IMR-90 (cell line): ENCODE data around the gene WSB2. TPM values are rescaled to one million over a fixed set of nuclear protein-coding genes. Genes with fewer than 3 reads are reported as not detected.

ENCODE experiments used
- ATAC-seq: fragments of 200-7000 bp; cut with Tn5 transposase; 2 replicates; pipeline ENCODE4 v1.9.1; 2020; ENCODE audit warnings: low read depth, mild to moderate bottlenecking, moderate library complexity
- BruUV-seq: library from RNA; stranded (reverse); fragments of 400-500 nt; replicated peaks from 2 replicates; lab custom pipeline; 2021; lab: Mats Ljungman, UMichigan
- CTCF ChIA-PET: fragments of 300-600 bp; formaldehyde crosslinking; extraction: SDS; loops from one replicate; lab custom pipeline; 2021; ENCODE audit warnings: antibody characterized with exemption; lab: Yijun Ruan, JAX
- POLR2A ChIA-PET: fragments of 300-600 bp; sonication (Branson Sonifier 250); formaldehyde crosslinking; loops from one replicate; lab custom pipeline; 2022; ENCODE audit warnings: antibody characterized with exemption; ENCODE audit not compliant: unreplicated experiment; lab: Charles Lee
- DNase-seq: peaks from one replicate; pipeline ENCODE4 v3.0.0; 2013
- H2AFZ ChIP-seq: replicated peaks from 2 replicates; pipeline ENCODE3; 2013; ENCODE audit warnings: low read length, mild to moderate bottlenecking; ENCODE audit not compliant: poor library complexity
- H2AK5ac ChIP-seq: 2 replicates; pipeline ENCODE4 v1.6.1; 2013; ENCODE audit warnings: low read depth, low read length, inconsistent platforms
- H2AK9ac ChIP-seq: replicated peaks from 2 replicates; pipeline ENCODE3; 2013; ENCODE audit warnings: mild to moderate bottlenecking, low read depth, low read length, moderate library complexity; ENCODE audit not compliant: poor library complexity
- H2BK120ac ChIP-seq: 2 replicates; pipeline ENCODE4 v1.6.1; 2013; ENCODE audit warnings: low read depth, low read length, inconsistent platforms
- H2BK15ac ChIP-seq: 3 replicates; pipeline ENCODE4 v1.6.1; 2013; ENCODE audit warnings: low read depth, low read length, inconsistent platforms
- H2BK20ac ChIP-seq: 2 replicates; pipeline ENCODE4 v1.6.1; 2013; ENCODE audit warnings: low read depth, mild to moderate bottlenecking, inconsistent platforms, low read length, moderate library complexity
- H2BK5ac ChIP-seq: 2 replicates; pipeline ENCODE4 v1.6.1; 2013; ENCODE audit warnings: mild to moderate bottlenecking, low read depth, low read length, inconsistent platforms; ENCODE audit not compliant: poor library complexity, severe bottlenecking
- H3K14ac ChIP-seq: replicated peaks from 2 replicates; pipeline ENCODE4 v1.6.1; 2013; ENCODE audit warnings: low read depth, low read length, inconsistent platforms
- H3K18ac ChIP-seq: 2 replicates; pipeline ENCODE4 v1.6.1; 2013; ENCODE audit warnings: low read depth, low read length, control low read depth
- H3K23ac ChIP-seq: 2 replicates; pipeline ENCODE4 v1.6.1; 2013; ENCODE audit warnings: low read depth, low read length, inconsistent platforms
- H3K27ac ChIP-seq: 2 replicates; pipeline ENCODE4 v1.5.1; 2013; ENCODE audit warnings: mild to moderate bottlenecking, control low read depth, low read length; ENCODE audit not compliant: insufficient read depth
- H3K27me3 ChIP-seq: 2 replicates; pipeline ENCODE4 v1.6.1; 2013; ENCODE audit warnings: low read length; ENCODE audit not compliant: control insufficient read depth, insufficient read depth
- H3K36me3 ChIP-seq: 2 replicates; pipeline ENCODE4 v1.6.1; 2013; ENCODE audit warnings: low read length, mixed read lengths; ENCODE audit not compliant: control insufficient read depth, insufficient read depth
- H3K4ac ChIP-seq: 2 replicates; pipeline ENCODE4 v1.6.1; 2013; ENCODE audit warnings: low read depth, low read length, inconsistent platforms
- H3K4me1 ChIP-seq: 2 replicates; pipeline ENCODE4 v1.6.1; 2013; ENCODE audit warnings: low read length, mixed read lengths; ENCODE audit not compliant: control insufficient read depth, insufficient read depth
- H3K4me2 ChIP-seq: 2 replicates; pipeline ENCODE4 v1.6.1; 2013; ENCODE audit warnings: low read depth, mild to moderate bottlenecking, control low read depth, low read length, moderate library complexity
- H3K4me3 ChIP-seq: 2 replicates; pipeline ENCODE4 v1.5.1; 2013; ENCODE audit warnings: low read depth, mild to moderate bottlenecking, control low read depth, low read length, moderate library complexity; ENCODE audit not compliant: insufficient read depth
- H3K56ac ChIP-seq: 2 replicates; pipeline ENCODE4 v1.6.1; 2013; ENCODE audit warnings: low read length, inconsistent platforms; ENCODE audit not compliant: insufficient read depth; ENCODE audit errors: extremely low read depth
- H3K79me1 ChIP-seq, 2 experiments: 2 replicates each; pipeline ENCODE4 v1.6.1; 2013; ENCODE audit warnings: low read length in 2 of 2, inconsistent platforms in 1 of 2, low read depth in 1 of 2
- H3K9ac ChIP-seq: 2 replicates; pipeline ENCODE4 v1.6.1; 2013; ENCODE audit warnings: low read depth, low read length, control low read depth
- H3K9me1 ChIP-seq: 2 replicates; pipeline ENCODE4 v1.6.1; 2013; ENCODE audit warnings: low read length, inconsistent platforms; ENCODE audit not compliant: insufficient read depth
- H3K9me3 ChIP-seq: 2 replicates; pipeline ENCODE4 v1.6.1; 2013; ENCODE audit warnings: low read length; ENCODE audit not compliant: control insufficient read depth, insufficient read depth
- H4K20me1 ChIP-seq: 2 replicates; pipeline ENCODE4 v1.6.1; 2013; ENCODE audit warnings: low read length, inconsistent platforms; ENCODE audit not compliant: insufficient read depth
- H4K5ac ChIP-seq: 2 replicates; pipeline ENCODE4 v1.6.1; 2013; ENCODE audit warnings: mild to moderate bottlenecking, low read depth, low read length, control low read depth
- H4K8ac ChIP-seq, 2 experiments: 2 replicates each; pipeline ENCODE4 v1.6.1; 2013; ENCODE audit warnings: low read depth in 2 of 2, low read length in 2 of 2, control low read depth in 1 of 2, inconsistent platforms in 1 of 2
- H4K91ac ChIP-seq: 2 replicates; pipeline ENCODE4 v1.6.1; 2013; ENCODE audit warnings: low read depth, low read length, inconsistent platforms; ENCODE audit not compliant: insufficient read depth
- BHLHE40 ChIP-seq: fragments of 150-350 bp; IDR thresholded peaks from 2 replicates; pipeline ENCODE4 v1.6.1; 2016; ENCODE audit warnings: mild to moderate bottlenecking, low read depth, low read length
- CEBPB ChIP-seq: IDR thresholded peaks from 2 replicates; pipeline ENCODE4 v1.6.1; 2012; ENCODE audit warnings: low read depth, low read length, improper control_type of control experiment
- CHD1 ChIP-seq: IDR thresholded peaks from 2 replicates; pipeline ENCODE4 v1.6.1; 2012; ENCODE audit warnings: low read depth, low read length, improper control_type of control experiment
- FOS ChIP-seq: fragments of 150-350 bp; IDR thresholded peaks from 2 replicates; pipeline ENCODE4 v1.6.1; 2016; ENCODE audit warnings: low read depth, low read length
- MXI1 ChIP-seq: IDR thresholded peaks from 2 replicates; pipeline ENCODE4 v1.6.1; 2012; ENCODE audit warnings: low read depth, mild to moderate bottlenecking, low read length, moderate library complexity, borderline replicate concordance
- NFE2L2 ChIP-seq: fragments of 150-350 bp; IDR thresholded peaks from 2 replicates; pipeline ENCODE4 v1.6.1; 2016; ENCODE audit warnings: low read depth, mild to moderate bottlenecking, low read length
- POLR2A ChIP-seq: IDR thresholded peaks from 2 replicates; pipeline ENCODE4 v1.6.1; 2012; ENCODE audit warnings: mild to moderate bottlenecking, low read depth, low read length
- RAD21 ChIP-seq: IDR thresholded peaks from 2 replicates; pipeline ENCODE4 v1.6.1; 2012; ENCODE audit warnings: low read length, improper control_type of control experiment
- RCOR1 ChIP-seq: IDR thresholded peaks from 2 replicates; pipeline ENCODE4 v1.6.1; 2012; ENCODE audit warnings: mild to moderate bottlenecking, low read length, improper control_type of control experiment; ENCODE audit not compliant: insufficient replicate concordance
- RFX5 ChIP-seq: IDR thresholded peaks from 2 replicates; pipeline ENCODE4 v1.8.0; 2012; ENCODE audit warnings: low read depth, mild to moderate bottlenecking, low read length, moderate library complexity
- SMC3 ChIP-seq: fragments of 150-350 bp; IDR thresholded peaks from 2 replicates; pipeline ENCODE4 v1.6.1; 2016; ENCODE audit warnings: low read depth, mild to moderate bottlenecking, antibody characterized with exemption, low read length, moderate library complexity
- USF2 ChIP-seq: fragments of 150-350 bp; IDR thresholded peaks from 2 replicates; pipeline ENCODE4 v1.6.1; 2017; ENCODE audit warnings: mild to moderate bottlenecking, antibody characterized with exemption, low read length, low read depth
- WGBS, 2 experiments: methylation state at CpG; one replicate each; pipeline versions ENCODE4 v1.1.5 to v1.1.7; 2013; ENCODE audit warnings: missing lambda C conversion rate in 2 of 2; ENCODE audit not compliant: insufficient read length in 1 of 2; ENCODE audit errors: extremely low coverage in 2 of 2; 5-methylcytosine and 5-hydroxymethylcytosine counted together
- dilution Hi-C: fragments of 300-500 bp; cut with HindIII; formaldehyde crosslinking; loops from one replicate; pipeline ENCODE4 v1.14.3; 2018; ENCODE audit warnings: low sequenced_read_pairs; ENCODE audit not compliant: unreplicated experiment
- in situ Hi-C: fragments of 300-500 bp; cut with MboI; formaldehyde crosslinking; loops from 3 replicates; pipeline ENCODE4 v1.14.3; 2019; ENCODE audit warnings: low sequenced_read_pairs, inconsistent platforms, mixed read lengths
- intact Hi-C: fragments of 100-400 bp; cut with micrococcal nuclease; formaldehyde crosslinking; loops from 2 replicates; pipeline ENCODE4 v1.10.0; 2022
- polyA plus RNA-seq, 3 experiments: library from polyadenylated mRNA; depleted of rRNA; stranded (reverse); fragments of >200 nt; gene quantifications; 2 replicates each; pipeline ENCODE4 v1.2.3, GENCODE V29; 2012; ENCODE audit warnings: low replicate concordance in 1 of 3
- total RNA-seq: library from RNA; depleted of rRNA; stranded (reverse); fragments of >200 nt; gene quantifications from 2 replicates; pipeline ENCODE4 v1.2.3, GENCODE V29; 2012
- TF ChIP-seq, protein P1 (sequence below): conservative IDR thresholded peaks from 2 replicates; pipeline ENCODE4 v1.5.1; 2012; ENCODE audit warnings: mild to moderate bottlenecking, low read depth, low read length, improper control_type of control experiment
- TF ChIP-seq, protein P2 (sequence below): fragments of 150-350 bp; IDR thresholded peaks from 2 replicates; pipeline ENCODE4 v1.6.1; 2016; ENCODE audit warnings: low read depth, mild to moderate bottlenecking, low read length, moderate library complexity, borderline replicate concordance

The WSB2 gene
- total and polyA plus RNA-seq, 2 of the 4 experiments (the other 2 are of a cell fraction) = 92.8 to 180 TPM

DNA sequence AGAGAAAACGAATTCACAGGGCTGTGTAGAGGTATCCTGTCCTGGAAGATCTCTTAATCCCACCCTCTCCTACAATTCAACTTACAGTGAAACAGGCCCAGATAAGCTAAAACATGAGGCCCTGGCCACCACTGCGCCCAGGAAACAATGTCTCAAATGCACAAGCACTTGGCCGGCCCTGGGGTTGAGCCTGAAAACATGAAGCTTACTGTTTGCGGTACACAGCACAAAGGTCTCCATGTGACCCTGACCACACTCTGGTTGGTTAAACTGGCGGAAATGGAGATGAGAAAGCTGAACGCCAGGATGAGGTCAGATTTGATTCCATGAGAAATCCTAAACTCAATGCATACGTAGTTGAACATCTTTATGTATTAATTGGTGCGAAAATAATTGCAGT is 16.4 kb downstream of the WSB2 start:
- H3K23ac ChIP-seq = no peak overlapping the region
- 93% methylated on average over 3 of the region's 8 CpGs; no CpG with 5 or more reads in 1 of the 2 experiments for WGBS, 2 experiments
- no peaks in the 10 kb centered on the region for H3K4me1 ChIP-seq
- H3K79me1 ChIP-seq = peaks cover 38 to 41% of the 10 kb centered on the region in 2 experiments
- dilution Hi-C loops = no loop called here
- H3K4me3 ChIP-seq = no peak overlapping the region
- intact Hi-C loops = no loop called here
- H3K9me3 ChIP-seq = no peaks in the 10 kb centered on the region
- H3K27ac ChIP-seq = no peak overlapping the region
- CTCF ChIA-PET = interaction anchor here (1.0 to 1.1 kb wide), 2 partner anchors 10 kb away, joined by 3 read pairs; no protein-coding TSS in a partner anchor
- DNase-seq = no peak
- H2AK5ac ChIP-seq = no peak overlapping the region
- H3K36me3 ChIP-seq = peaks cover 43% of the 10 kb centered on the region
- no peak overlapping the region for H3K4me2 ChIP-seq
- no peak overlapping the region for H2BK15ac ChIP-seq
- no peak overlapping the region for H4K5ac ChIP-seq
- no peak overlapping the region for H2BK20ac ChIP-seq
- in situ Hi-C loops = loop anchor here (25.0 kb wide), 1 partner anchor 343 kb away; the partner anchor contains the start of gene SUDS3
- no peak overlapping the region for H2BK5ac ChIP-seq
- ATAC-seq = no peak
- H3K27me3 ChIP-seq = no peaks in the 10 kb centered on the region
- H4K8ac ChIP-seq = no peak overlapping the region
- H4K20me1 ChIP-seq = peaks cover 11% of the 10 kb centered on the region; the same call in 1 of the 2 replicates
- H2AK9ac ChIP-seq = no peak overlapping the region
- POLR2A ChIA-PET = no interaction called here
- no peaks in the 10 kb centered on the region; the same call in 1 of the 2 replicates for H3K9me1 ChIP-seq
- no peak overlapping the region for H3K18ac ChIP-seq
- no peak overlapping the region for H3K56ac ChIP-seq
- BruUV-seq = no TSS peak
- no peak overlapping the region for H4K91ac ChIP-seq
- H2BK120ac ChIP-seq = no peak overlapping the region
- no peak overlapping the region for H3K4ac ChIP-seq
- H3K9ac ChIP-seq = no peak overlapping the region
- no peak for TF ChIP-seq NFE2L2
- TF ChIP-seq RCOR1 = no peak
- TF ChIP-seq USF2 = no peak
- TF ChIP-seq BHLHE40 = no peak
- TF ChIP-seq RAD21 = no peak
- no peak for TF ChIP-seq CHD1
- no peak for TF ChIP-seq RFX5
- TF ChIP-seq, protein P1, sequence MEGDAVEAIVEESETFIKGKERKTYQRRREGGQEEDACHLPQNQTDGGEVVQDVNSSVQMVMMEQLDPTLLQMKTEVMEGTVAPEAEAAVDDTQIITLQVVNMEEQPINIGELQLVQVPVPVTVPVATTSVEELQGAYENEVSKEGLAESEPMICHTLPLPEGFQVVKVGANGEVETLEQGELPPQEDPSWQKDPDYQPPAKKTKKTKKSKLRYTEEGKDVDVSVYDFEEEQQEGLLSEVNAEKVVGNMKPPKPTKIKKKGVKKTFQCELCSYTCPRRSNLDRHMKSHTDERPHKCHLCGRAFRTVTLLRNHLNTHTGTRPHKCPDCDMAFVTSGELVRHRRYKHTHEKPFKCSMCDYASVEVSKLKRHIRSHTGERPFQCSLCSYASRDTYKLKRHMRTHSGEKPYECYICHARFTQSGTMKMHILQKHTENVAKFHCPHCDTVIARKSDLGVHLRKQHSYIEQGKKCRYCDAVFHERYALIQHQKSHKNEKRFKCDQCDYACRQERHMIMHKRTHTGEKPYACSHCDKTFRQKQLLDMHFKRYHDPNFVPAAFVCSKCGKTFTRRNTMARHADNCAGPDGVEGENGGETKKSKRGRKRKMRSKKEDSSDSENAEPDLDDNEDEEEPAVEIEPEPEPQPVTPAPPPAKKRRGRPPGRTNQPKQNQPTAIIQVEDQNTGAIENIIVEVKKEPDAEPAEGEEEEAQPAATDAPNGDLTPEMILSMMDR = no peak
- TF ChIP-seq MXI1 = no peak
- TF ChIP-seq FOS = no peak
- no peak for TF ChIP-seq SMC3
- TF ChIP-seq, protein P2, sequence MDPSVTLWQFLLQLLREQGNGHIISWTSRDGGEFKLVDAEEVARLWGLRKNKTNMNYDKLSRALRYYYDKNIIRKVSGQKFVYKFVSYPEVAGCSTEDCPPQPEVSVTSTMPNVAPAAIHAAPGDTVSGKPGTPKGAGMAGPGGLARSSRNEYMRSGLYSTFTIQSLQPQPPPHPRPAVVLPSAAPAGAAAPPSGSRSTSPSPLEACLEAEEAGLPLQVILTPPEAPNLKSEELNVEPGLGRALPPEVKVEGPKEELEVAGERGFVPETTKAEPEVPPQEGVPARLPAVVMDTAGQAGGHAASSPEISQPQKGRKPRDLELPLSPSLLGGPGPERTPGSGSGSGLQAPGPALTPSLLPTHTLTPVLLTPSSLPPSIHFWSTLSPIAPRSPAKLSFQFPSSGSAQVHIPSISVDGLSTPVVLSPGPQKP = no peak
- no peak for TF ChIP-seq POLR2A
- TF ChIP-seq CEBPB = no peak
- H2AFZ ChIP-seq = no peak overlapping the region
- no peak overlapping the region for H3K14ac ChIP-seq
